ENCODE measurements around the gene SLA2. TPM values are rescaled to one million over a fixed set of nuclear protein-coding genes. Genes with fewer than 3 reads are reported as not detected.

SLA2 gene
- total RNA-seq, 2 donors from 2014 or later, result 13.6 to 18.9 TPM

DNA sequence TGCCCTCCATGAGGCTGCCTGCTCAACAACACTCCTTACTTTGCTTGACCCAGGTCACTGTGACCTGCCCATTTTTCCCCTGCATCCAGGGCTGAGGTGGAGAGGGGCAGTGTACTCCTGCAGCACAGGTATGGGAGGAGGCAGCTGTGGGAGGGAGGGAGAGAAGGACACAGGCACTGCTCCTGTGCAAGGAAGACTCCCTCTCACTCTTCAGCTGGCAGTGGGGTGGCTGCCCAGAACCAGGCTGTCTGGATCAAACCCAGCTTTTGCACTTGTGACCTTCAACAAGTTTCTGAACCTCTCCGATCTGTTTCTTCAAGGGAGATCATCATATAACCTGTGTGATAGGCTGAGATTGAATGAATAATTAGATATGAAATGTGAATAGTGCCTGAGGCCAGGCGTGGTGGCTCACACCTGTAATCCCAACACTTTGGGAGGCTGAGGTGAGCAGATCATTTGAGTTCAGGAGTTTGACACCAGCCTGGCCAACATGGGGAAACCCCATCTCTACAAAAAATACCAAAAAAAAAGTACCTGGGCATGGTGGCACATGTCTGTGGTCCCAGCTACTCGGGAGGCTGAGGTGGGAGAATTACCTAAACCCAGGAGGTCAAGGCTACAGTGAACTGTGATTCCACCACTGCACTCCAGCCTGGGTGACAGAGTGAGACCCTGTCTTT lies 58.5 kb downstream of the SLA2 start:
- H3K4me1 Mint-ChIP-seq (ENCODE audit: low read depth in 2 of 2), result peaks cover 0 to 14% of the 10 kb centered on the region in 2 donors
- no peak overlapping the region for H3K4me3 Mint-ChIP-seq
- no peaks in the 10 kb centered on the region for H3K36me3 Mint-ChIP-seq
- H3K9me3 Mint-ChIP-seq, result no peaks in the 10 kb centered on the region
- peak overlapping the region in 1 of 2 donors; percentile 56 for H3K27ac Mint-ChIP-seq
- ATAC-seq (peak in 1 of 2 donors; percentile 41), DNase-seq (ENCODE audit: low spot score) (no peak)
- no peaks in the 10 kb centered on the region for H3K27me3 Mint-ChIP-seq

GRCh38 chr20:36585410-36586125 lies 60.4 kb downstream of the SLA2 start:
- DNase-seq (ENCODE audit: low spot score) (no peak), ATAC-seq (no peak)
- Mint-ChIP-seq H3K4me1 (ENCODE audit: low read depth in 2 of 2) (peaks cover 0 to 5% of the 10 kb centered on the region in 2 donors), H3K9me3 (no peaks in the 10 kb centered on the region), H3K36me3 (no peaks in the 10 kb centered on the region), H3K27ac (no peak overlapping the region), H3K4me3 (no peak overlapping the region), H3K27me3 (no peaks in the 10 kb centered on the region)

DNA sequence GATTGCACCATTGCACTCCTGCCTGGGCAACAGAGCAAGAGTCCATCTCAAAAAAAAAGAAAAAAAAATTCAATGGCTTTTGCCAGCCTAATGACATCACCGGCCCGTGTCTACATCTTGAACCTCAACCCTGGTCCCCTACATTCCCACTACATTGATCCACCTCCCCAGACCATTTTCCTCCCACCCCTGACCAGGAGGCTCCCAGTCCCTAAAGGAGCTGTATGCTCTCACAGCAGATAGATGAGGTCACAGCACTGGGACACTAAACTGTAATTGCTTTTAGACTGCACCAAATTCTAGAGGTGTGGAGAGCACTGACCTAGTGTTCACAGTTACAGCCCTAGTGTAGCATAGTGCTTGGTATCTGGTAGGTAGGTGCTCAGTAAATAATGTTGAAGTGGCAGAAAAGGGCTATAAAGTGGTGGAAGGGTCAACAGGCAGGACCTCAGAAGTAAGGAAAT lies 61.9 kb downstream of the SLA2 start:
- ATAC-seq (no peak), DNase-seq (ENCODE audit: low spot score) (no peak)
- peaks cover 6% of the 10 kb centered on the region for H3K36me3 Mint-ChIP-seq
- no peak overlapping the region for H3K4me3 Mint-ChIP-seq
- H3K9me3 Mint-ChIP-seq, result no peaks in the 10 kb centered on the region
- H3K4me1 Mint-ChIP-seq (ENCODE audit: low read depth in 2 of 2), result peaks cover 0 to 9% of the 10 kb centered on the region in 2 donors
- no peaks in the 10 kb centered on the region for H3K27me3 Mint-ChIP-seq
- no peak overlapping the region for H3K27ac Mint-ChIP-seq

DNA sequence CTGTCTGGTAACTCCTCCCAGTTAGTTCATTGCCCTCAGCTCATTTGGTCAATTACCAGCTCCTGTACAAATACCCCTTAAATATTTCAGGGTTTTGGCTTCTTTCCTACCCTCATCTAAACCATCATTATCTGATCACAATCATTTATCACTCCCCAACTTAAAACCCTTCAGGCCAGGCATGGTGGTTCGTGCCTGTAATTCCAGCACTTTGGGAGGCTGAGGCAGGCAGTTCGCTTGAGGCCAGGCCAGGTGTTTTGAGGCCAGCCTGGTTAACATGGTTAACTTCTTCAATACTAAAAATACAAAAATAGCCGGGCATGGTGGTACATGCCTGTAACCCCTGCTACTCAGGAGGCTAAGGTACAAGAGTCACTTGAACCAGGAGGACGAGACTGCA lies 63.2 kb downstream of the SLA2 start:
- Mint-ChIP-seq H3K4me3 (no peak overlapping the region), H3K27me3 (no peaks in the 10 kb centered on the region), H3K4me1 (ENCODE audit: low read depth in 2 of 2) (peaks cover 0 to 9% of the 10 kb centered on the region in 2 donors), H3K36me3 (peaks cover 6% of the 10 kb centered on the region), H3K27ac (peak overlapping the region in 1 of 2 donors; percentile 16), H3K9me3 (no peaks in the 10 kb centered on the region)
- DNase-seq (ENCODE audit: low spot score), result no peak
- ATAC-seq, result no peak

- DNase-seq (ENCODE audit: low spot score) (no peak), ATAC-seq (no peak)
- peaks cover 0 to 5% of the 10 kb centered on the region in 2 donors for H3K4me1 Mint-ChIP-seq (ENCODE audit: low read depth in 2 of 2)
- H3K27ac Mint-ChIP-seq, result peak overlapping the region; percentile 16 to 35
- H3K9me3 Mint-ChIP-seq, result no peaks in the 10 kb centered on the region
- H3K4me3 Mint-ChIP-seq, result no peak overlapping the region
- H3K27me3 Mint-ChIP-seq, result no peaks in the 10 kb centered on the region
- H3K36me3 Mint-ChIP-seq, result peaks cover 6% of the 10 kb centered on the region
Measured at GRCh38 chr20:36582322-36582721, 63.7 kb downstream of the SLA2 start.

DNA sequence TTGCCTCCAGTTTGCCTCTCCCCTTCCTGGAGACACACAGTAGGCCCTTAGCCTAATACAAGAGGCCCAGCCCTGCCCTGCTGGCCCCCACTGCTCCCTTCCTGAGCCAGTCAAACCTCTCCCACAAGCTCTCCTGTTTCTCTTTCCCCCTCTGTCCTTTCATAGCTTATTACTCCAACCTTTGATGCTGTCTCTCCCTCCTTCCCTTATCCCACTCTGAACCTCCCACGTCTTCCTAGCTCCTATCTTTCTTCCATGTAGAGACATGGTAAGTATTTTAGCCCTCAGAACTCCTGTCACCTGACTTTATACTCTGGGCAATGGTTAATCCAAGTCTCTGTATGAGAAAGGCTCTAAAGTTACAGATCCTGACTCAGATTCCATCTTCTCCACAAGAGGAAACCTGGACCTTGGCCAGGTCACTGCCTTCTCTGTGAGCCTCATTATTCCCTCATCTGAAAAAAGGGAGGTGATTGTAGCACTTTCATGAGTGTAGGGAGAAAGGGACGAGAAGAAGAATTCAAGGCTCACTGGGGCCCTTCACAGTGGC lies 65.9 kb downstream of the SLA2 start:
- peaks cover 6% of the 10 kb centered on the region for H3K36me3 Mint-ChIP-seq

DNA sequence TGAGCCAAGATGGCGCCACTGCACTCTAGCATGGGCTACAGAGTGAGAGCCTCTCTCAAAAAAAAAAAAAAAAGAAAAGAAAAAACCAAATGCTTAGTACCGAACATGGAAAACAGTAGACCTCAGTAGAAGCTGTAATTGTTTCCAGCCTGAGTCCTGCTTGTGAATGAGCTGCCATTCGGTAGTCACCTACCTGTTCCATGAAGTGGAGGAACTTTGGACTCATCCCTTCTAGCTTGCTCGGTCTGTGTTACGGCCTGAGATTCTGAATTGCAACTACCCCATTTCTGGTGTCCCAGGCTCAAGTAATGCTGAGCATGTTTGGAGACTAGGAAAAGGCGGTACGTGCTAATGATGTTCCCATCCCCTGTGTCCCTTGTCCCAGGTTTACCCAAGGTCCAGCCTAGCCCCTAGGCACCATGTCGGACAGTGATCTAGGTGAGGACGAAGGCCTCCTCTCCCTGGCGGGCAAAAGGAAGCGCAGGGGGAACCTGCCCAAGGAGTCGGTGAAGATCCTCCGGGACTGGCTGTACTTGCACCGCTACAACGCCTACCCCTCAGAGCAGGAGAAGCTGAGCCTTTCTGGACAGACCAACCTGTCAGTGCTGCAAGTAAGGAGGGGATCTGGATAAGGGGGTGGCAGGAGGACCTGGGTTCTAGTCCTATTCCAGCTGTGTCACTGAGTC lies 67.5 kb downstream of the SLA2 start:
- H3K36me3 Mint-ChIP-seq, result peaks cover 6% of the 10 kb centered on the region
- H3K27me3 Mint-ChIP-seq, result no peaks in the 10 kb centered on the region

More for the DNA sequence above, 65.9 kb downstream of the SLA2 start:
- H3K27ac Mint-ChIP-seq, result no peak overlapping the region
- H3K4me1 Mint-ChIP-seq (ENCODE audit: low read depth in 2 of 2), result peaks cover 8 to 14% of the 10 kb centered on the region in 2 donors
- no peak overlapping the region for H3K4me3 Mint-ChIP-seq
- no peaks in the 10 kb centered on the region for H3K9me3 Mint-ChIP-seq
- H3K27me3 Mint-ChIP-seq, result no peaks in the 10 kb centered on the region
- DNase-seq (ENCODE audit: low spot score) (no peak), ATAC-seq (no peak)

DNA sequence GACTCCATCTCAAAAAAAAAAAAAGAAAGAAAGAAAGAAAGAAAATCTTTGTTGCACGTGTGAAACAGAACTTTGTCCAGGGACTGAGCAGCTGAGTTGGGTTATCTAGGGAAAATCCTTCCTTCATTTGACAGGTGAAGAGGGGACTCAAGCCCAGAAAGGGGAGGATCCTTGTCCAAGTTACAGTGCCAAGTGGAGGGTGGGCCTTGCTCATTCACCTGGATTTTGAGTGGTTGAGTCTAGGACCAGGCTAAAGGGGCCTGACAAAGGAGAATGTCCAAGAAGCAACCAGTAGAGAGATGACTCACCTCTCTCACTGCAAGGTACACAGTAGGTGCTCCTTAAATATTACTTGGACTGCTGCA lies 69.9 kb downstream of the SLA2 start:
- peaks cover 6% of the 10 kb centered on the region for H3K36me3 Mint-ChIP-seq
- ATAC-seq, result no peak
- H3K4me3 Mint-ChIP-seq, result no peak overlapping the region
- H3K4me1 Mint-ChIP-seq (ENCODE audit: low read depth in 2 of 2), result peaks cover 24 to 27% of the 10 kb centered on the region in 2 donors
- H3K27ac Mint-ChIP-seq, result peak overlapping the region in 1 of 2 donors; percentile 86
- DNase-seq (ENCODE audit: low spot score), result no peak
- no peaks in the 10 kb centered on the region for H3K27me3 Mint-ChIP-seq
- no peaks in the 10 kb centered on the region for H3K9me3 Mint-ChIP-seq

More for the DNA sequence above, 67.5 kb downstream of the SLA2 start:
- H3K4me1 Mint-ChIP-seq (ENCODE audit: low read depth in 2 of 2), result peaks cover 15 to 20% of the 10 kb centered on the region in 2 donors
- no peaks in the 10 kb centered on the region for H3K9me3 Mint-ChIP-seq
- ATAC-seq, result no peak
- H3K4me3 Mint-ChIP-seq, result no peak overlapping the region
- DNase-seq (ENCODE audit: low spot score), result no peak
- no peak overlapping the region for H3K27ac Mint-ChIP-seq

GRCh38 chr20:36574366-36575135 lies 71.4 kb downstream of the SLA2 start:
- Mint-ChIP-seq H3K36me3 (no peaks in the 10 kb centered on the region), H3K27ac (peak overlapping the region; percentile 68 to 86), H3K27me3 (no peaks in the 10 kb centered on the region), H3K4me1 (ENCODE audit: low read depth in 2 of 2) (peaks cover 24% of the 10 kb centered on the region in 2 donors), H3K4me3 (peak overlapping the region; percentile 90), H3K9me3 (no peaks in the 10 kb centered on the region)
- ATAC-seq (peak in 1 of 2 donors; percentile 2), DNase-seq (ENCODE audit: low spot score) (no peak)

DNA sequence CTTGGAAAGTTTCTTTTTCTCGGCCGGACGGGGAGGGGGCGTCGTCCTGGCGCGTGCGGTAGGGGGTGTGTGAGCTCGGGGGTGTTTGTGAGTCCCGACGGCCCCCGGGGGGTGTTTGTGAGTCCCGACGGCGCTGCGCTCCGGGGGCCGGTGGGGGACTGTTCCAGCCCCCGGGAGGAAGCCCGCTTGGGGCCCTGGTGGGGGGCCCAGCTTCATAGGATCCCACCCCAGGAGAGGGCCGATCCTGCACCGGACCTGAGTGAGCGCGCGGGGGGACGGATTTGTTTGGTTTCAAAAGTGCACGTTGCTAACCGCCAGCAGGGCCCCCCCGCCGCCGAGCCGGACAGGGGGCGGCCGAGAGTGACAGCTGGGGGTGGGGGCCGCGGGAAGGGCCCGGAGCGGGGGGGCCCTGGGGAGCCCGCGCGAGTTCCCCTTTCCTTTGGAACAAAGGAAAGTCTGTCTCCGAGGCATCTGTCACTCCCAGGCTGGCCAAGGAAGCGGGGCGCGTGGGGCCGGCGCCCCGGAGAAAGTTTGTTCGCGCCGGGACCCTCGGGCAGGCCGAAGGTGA lies 72.1 kb downstream of the SLA2 start:
- Mint-ChIP-seq H3K27ac (no peak overlapping the region), H3K9me3 (no peaks in the 10 kb centered on the region), H3K4me3 (peak overlapping the region; percentile 90), H3K27me3 (no peaks in the 10 kb centered on the region), H3K36me3 (no peaks in the 10 kb centered on the region), H3K4me1 (ENCODE audit: low read depth in 2 of 2) (peaks cover 24% of the 10 kb centered on the region in 2 donors)
- DNase-seq (ENCODE audit: low spot score) (peak; percentile 70), ATAC-seq (peak; percentile 4 to 17)

GRCh38 chr20:36573103-36573797 lies 72.7 kb downstream of the SLA2 start, which contains the start of gene TGIF2:
Gene TGIF2 (plus strand): TSS chr20:36573597. CDS start chr20:36578775, 5,178 bp downstream.
- DNase-seq (ENCODE audit: low spot score), result peak; percentile 89
- ATAC-seq, result peak; percentile 89 to 95
- Mint-ChIP-seq H3K4me3 (peak within 1 kb of the TSS; percentile 90), H3K27me3 (no peaks in the 10 kb centered on the region), H3K9me3 (no peaks in the 10 kb centered on the region), H3K27ac (peak within 1 kb of the TSS; percentile 82 to 92), H3K4me1 (ENCODE audit: low read depth in 2 of 2) (peaks cover 24% of the 10 kb centered on the region in 2 donors), H3K36me3 (no peaks in the 10 kb centered on the region)

DNA sequence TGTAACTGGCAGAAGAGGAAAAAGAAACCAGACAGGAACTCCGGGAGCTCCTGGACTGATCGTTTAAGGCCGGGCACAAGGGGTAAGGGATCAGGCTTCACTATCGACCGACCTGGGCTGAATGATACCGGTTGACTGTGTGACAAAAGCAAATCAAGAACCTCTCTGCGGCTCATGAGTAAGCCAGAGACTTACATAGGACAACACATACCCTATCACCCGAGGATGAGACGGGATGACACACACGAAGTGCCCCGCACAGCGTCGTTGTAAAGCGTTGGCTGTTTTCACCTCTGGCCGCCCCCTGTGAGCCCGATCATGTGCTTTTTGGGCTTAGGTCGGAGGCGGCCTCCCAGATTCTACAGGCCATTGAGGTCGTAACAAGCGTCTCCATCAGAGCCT lies 73.3 kb downstream of the SLA2 start:
- H3K36me3 Mint-ChIP-seq, result no peaks in the 10 kb centered on the region
- H3K4me3 Mint-ChIP-seq, result peak overlapping the region; percentile 72
- no peaks in the 10 kb centered on the region for H3K27me3 Mint-ChIP-seq
- H3K4me1 Mint-ChIP-seq (ENCODE audit: low read depth in 2 of 2), result peaks cover 24% of the 10 kb centered on the region in 2 donors
- peak overlapping the region; percentile 82 to 92 for H3K27ac Mint-ChIP-seq
- DNase-seq (ENCODE audit: low spot score) (no peak), ATAC-seq (peak; percentile 52 to 69)
- no peaks in the 10 kb centered on the region for H3K9me3 Mint-ChIP-seq

Measured in natural killer cell treated with Interleukin-12 subunit alpha and Interleukin-12 subunit beta and Interleukin-15 and Interleukin-18, amount 100 ng/mL, for 72 hours (primary cell).